ENCODE data around the gene ARHGDIB.
A peak's percentile ranks its signal among the peaks of the same experiment; 100 is the strongest.

ARHGDIB gene

GRCh38 chr12:14954269-14954668 is 7.1 kb downstream of the ARHGDIB start:
- no peak for DNase-seq

- no peak for DNase-seq
Observed at GRCh38 chr12:14953752-14954151, 7.6 kb downstream of the ARHGDIB start.

GRCh38 chr12:14952299-14952921 is 9.0 kb downstream of the ARHGDIB start:
- peak in 1 of 2 donors; percentile 49 for DNase-seq

GRCh38 chr12:14951851-14952250 is 9.6 kb downstream of the ARHGDIB start:
- no peak for DNase-seq

- DNase-seq, result no peak
Observed at GRCh38 chr12:14950982-14951746, 10.2 kb downstream of the ARHGDIB start.

- DNase-seq, result no peak
Observed at GRCh38 chr12:14950421-14950820, 11.0 kb downstream of the ARHGDIB start.

- DNase-seq, result no peak
Observed at GRCh38 chr12:14949631-14950030, 11.8 kb downstream of the ARHGDIB start.

GRCh38 chr12:14948672-14949071 is 12.7 kb downstream of the ARHGDIB start:
- DNase-seq, result peak in 1 of 2 donors; percentile 95

GRCh38 chr12:14946861-14947260 is 14.5 kb downstream of the ARHGDIB start:
- no peak for DNase-seq

GRCh38 chr12:14946162-14946561 is 15.2 kb downstream of the ARHGDIB start:
- no peak for DNase-seq

GRCh38 chr12:14942196-14942931 is 19.0 kb downstream of the ARHGDIB start:
- DNase-seq, result no peak

GRCh38 chr12:14941369-14941768 is 20.0 kb downstream of the ARHGDIB start:
- no peak for DNase-seq

- no peak for DNase-seq
Observed at GRCh38 chr12:14938301-14938700, 23.1 kb downstream of the ARHGDIB start, which contains the start of gene ERP27. Gene ERP27, minus strand, starts transcription at chr12:14938537. Its CDS starts 29 bp downstream, at chr12:14938508.

GRCh38 chr12:14937689-14938088 is 23.7 kb downstream of the ARHGDIB start:
- no peak for DNase-seq

GRCh38 chr12:14937014-14937413 is 24.4 kb downstream of the ARHGDIB start:
- DNase-seq, result no peak

- DNase-seq, result no peak
Observed at GRCh38 chr12:14936224-14936861, 25.1 kb downstream of the ARHGDIB start.

GRCh38 chr12:14935031-14935430 is 26.4 kb downstream of the ARHGDIB start:
- DNase-seq, result no peak

- no peak for DNase-seq
Observed at GRCh38 chr12:14934511-14934910, 26.9 kb downstream of the ARHGDIB start.

GRCh38 chr12:14931791-14932560 is 29.4 kb downstream of the ARHGDIB start:
- no peak for DNase-seq

- DNase-seq, result no peak
Observed at GRCh38 chr12:14931359-14931758, 30.0 kb downstream of the ARHGDIB start.

GRCh38 chr12:14930299-14930698 is 31.1 kb downstream of the ARHGDIB start:
- DNase-seq, result no peak

- DNase-seq, result no peak
Observed at GRCh38 chr12:14928931-14929330, 32.5 kb downstream of the ARHGDIB start.

Measured in bone marrow (tissue), 2 donors.